ENCODE results near the gene PPIP5K1. TPM values are rescaled to one million over a fixed set of nuclear protein-coding genes. Genes with fewer than 3 reads are reported as not detected.

The PPIP5K1 gene
- total RNA-seq, 1 donor from 2014 or later = 37.9 TPM

DNA sequence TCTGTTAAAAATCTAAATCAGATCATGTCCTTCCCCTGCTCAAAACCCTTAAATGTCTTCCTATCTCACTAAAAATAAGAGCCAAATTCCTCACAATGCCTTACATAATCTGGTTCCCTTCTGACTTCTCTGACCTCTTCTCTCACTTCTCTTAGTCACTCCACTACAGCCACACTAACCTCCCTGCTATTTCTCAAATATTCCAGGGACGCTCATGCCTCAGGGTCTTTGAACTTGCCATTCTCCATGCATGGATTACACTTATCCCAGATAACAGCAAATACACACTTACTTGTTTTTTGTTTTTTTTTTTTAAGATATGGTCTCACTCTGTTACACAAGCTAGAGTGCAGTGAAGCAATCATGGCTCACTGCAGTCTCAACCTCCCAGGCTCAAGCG is 105.6 kb downstream of the PPIP5K1 start:
- Mint-ChIP-seq H3K4me1 (peaks cover 5% of the 10 kb centered on the region), H3K9me3 (no peaks in the 10 kb centered on the region), H3K27me3 (ENCODE audit: low read depth) (no peaks in the 10 kb centered on the region), H3K4me3 (no peak overlapping the region), H3K27ac (ENCODE audit: unreplicated experiment) (no peak overlapping the region), H3K36me3 (ENCODE audit: low read depth) (peaks cover 25% of the 10 kb centered on the region)
- DNase-seq (ENCODE audit: low read depth, low spot score) = no peak
- TF ChIP-seq, protein P1, sequence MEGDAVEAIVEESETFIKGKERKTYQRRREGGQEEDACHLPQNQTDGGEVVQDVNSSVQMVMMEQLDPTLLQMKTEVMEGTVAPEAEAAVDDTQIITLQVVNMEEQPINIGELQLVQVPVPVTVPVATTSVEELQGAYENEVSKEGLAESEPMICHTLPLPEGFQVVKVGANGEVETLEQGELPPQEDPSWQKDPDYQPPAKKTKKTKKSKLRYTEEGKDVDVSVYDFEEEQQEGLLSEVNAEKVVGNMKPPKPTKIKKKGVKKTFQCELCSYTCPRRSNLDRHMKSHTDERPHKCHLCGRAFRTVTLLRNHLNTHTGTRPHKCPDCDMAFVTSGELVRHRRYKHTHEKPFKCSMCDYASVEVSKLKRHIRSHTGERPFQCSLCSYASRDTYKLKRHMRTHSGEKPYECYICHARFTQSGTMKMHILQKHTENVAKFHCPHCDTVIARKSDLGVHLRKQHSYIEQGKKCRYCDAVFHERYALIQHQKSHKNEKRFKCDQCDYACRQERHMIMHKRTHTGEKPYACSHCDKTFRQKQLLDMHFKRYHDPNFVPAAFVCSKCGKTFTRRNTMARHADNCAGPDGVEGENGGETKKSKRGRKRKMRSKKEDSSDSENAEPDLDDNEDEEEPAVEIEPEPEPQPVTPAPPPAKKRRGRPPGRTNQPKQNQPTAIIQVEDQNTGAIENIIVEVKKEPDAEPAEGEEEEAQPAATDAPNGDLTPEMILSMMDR (conservative IDR thresholded peaks at IDR 0.05) = no peak

Other genes with a start within 250 kb of the PPIP5K1 start
- gene ZSCAN29, start 219.2 kb downstream of the PPIP5K1 start, total RNA-seq = 59.6 and 62.6 TPM in 2 replicates
- gene TUBGCP4, start 219.1 kb downstream of the PPIP5K1 start, total RNA-seq = 35.6 and 38.2 TPM in 2 replicates
- gene TP53BP1, start 97.1 kb downstream of the PPIP5K1 start, total RNA-seq = 99.5 and 103 TPM in 2 replicates
- 24.3 and 25.2 TPM in 2 replicates for gene MAP1A, start 72.6 kb downstream of the PPIP5K1 start, total RNA-seq
- 1.9 and 4.5 TPM in 2 replicates for gene CKMT1B, start 3.8 kb upstream of the PPIP5K1 start, total RNA-seq
- 0.19 and 0.30 TPM in 2 replicates for gene STRC, start 28.6 kb upstream of the PPIP5K1 start, total RNA-seq
- 2.7 and 2.8 TPM in 2 replicates for gene CATSPER2, start 58.6 kb upstream of the PPIP5K1 start, total RNA-seq
- gene CKMT1A, start 103.7 kb upstream of the PPIP5K1 start, total RNA-seq = 4.9 and 5.3 TPM in 2 replicates
- 342 and 351 TPM in 2 replicates for gene PDIA3, start 156.2 kb upstream of the PPIP5K1 start, total RNA-seq
- gene ELL3, start 186.8 kb upstream of the PPIP5K1 start, total RNA-seq = 1.3 and 2.7 TPM in 2 replicates
- gene SERF2, start 202.1 kb upstream of the PPIP5K1 start, total RNA-seq = 578 and 599 TPM in 2 replicates
- gene SERINC4, start 210.0 kb upstream of the PPIP5K1 start, total RNA-seq = 0.23 and 0.35 TPM in 2 replicates
- 12.0 and 19.8 TPM in 2 replicates for gene HYPK, start 210.4 kb upstream of the PPIP5K1 start, total RNA-seq
- gene MFAP1, start 234.5 kb upstream of the PPIP5K1 start, total RNA-seq = 41.0 TPM in 2 replicates
- 40.2 and 41.3 TPM in 2 replicates for gene WDR76, start 236.8 kb upstream of the PPIP5K1 start, total RNA-seq